Left ventricle myocardium inferior (tissue), 1 donor: ENCODE results near the gene ACADVL. TPM values are rescaled to one million over a fixed set of nuclear protein-coding genes. Genes with fewer than 3 reads are reported as not detected.

Source experiments
- DNase-seq: peaks from one replicate; pipeline ENCODE4 v3.0.0-alpha.2; 2020
- H3K27ac ChIP-seq: fragments of 200-600 bp; replicated peaks from 2 replicates; pipeline ENCODE4 v1.8.0; 2021
- H3K27me3 ChIP-seq: fragments of 200-600 bp; 2 replicates; pipeline ENCODE4 v1.8.0; 2021; ENCODE audit warnings: low read depth
- H3K36me3 ChIP-seq: fragments of 200-600 bp; 2 replicates; pipeline ENCODE4 v1.8.0; 2021
- H3K4me1 ChIP-seq: fragments of 200-600 bp; 2 replicates; pipeline ENCODE4 v1.8.0; 2021
- H3K4me3 ChIP-seq: fragments of 200-600 bp; 2 replicates; pipeline ENCODE4 v1.8.0; 2021; ENCODE audit warnings: mild to moderate bottlenecking, moderate library complexity
- H3K9me3 ChIP-seq: fragments of 200-600 bp; replicated peaks from 2 replicates; pipeline ENCODE4 v1.8.0; 2021
- CTCF ChIP-seq: fragments of 200-600 bp; IDR thresholded peaks from 2 replicates; pipeline ENCODE4 v1.8.0; 2021; ENCODE audit warnings: antibody characterized with exemption, mild to moderate bottlenecking, borderline replicate concordance
- intact Hi-C: fragments of 100-400 bp; cut with micrococcal nuclease; formaldehyde crosslinking; loops from one replicate; pipeline ENCODE4 v1.11.0; 2022
- total RNA-seq: library from RNA; stranded (reverse); fragmentation: NEBNext Ultra II Directional; extraction: Animal tissue kit (Norgen Biotek cat#: 25700); gene quantifications from one replicate; pipeline ENCODE4 v1.2.1, GENCODE V29; 2021
- donor health status: DM: no; HTN: yes; CAD: no; lungs with severe emphysema.

The ACADVL gene
- total RNA-seq, 1 donor from 2014 or later: 1,845 TPM

GRCh38 chr17:7239091-7240027 lies 19.6 kb downstream of the ACADVL start, which contains the start of gene PHF23:
TSS of gene PHF23 (minus strand) at chr17:7239457. CDS start at chr17:7239279, 178 bp downstream.
- Histone ChIP-seq H3K9me3 (no peaks in the 10 kb centered on the region), H3K27me3 (no peaks in the 10 kb centered on the region), H3K4me3 (peak within 1 kb of the TSS; percentile 97), H3K36me3 (peaks cover 41% of the 10 kb centered on the region), H3K4me1 (peaks cover 73% of the 10 kb centered on the region), H3K27ac (peak within 1 kb of the TSS; percentile 99)
- peak; percentile 99 for DNase-seq
- intact Hi-C loops: no loop called here
- no peak for TF ChIP-seq CTCF

- TF ChIP-seq CTCF: no peak
- no peaks in the 10 kb centered on the region for H3K9me3 ChIP-seq
- H3K27ac ChIP-seq: peak overlapping the region; percentile 99
- no peaks in the 10 kb centered on the region for H3K27me3 ChIP-seq
- H3K4me3 ChIP-seq: peak overlapping the region; percentile 97
- H3K36me3 ChIP-seq: peaks cover 47% of the 10 kb centered on the region
- peaks cover 63% of the 10 kb centered on the region for H3K4me1 ChIP-seq
- DNase-seq: no peak
- intact Hi-C loops: no loop called here
These were observed 20.6 kb downstream of the ACADVL start for GRCh38 chr17:7240375-7240774.

GRCh38 chr17:7241090-7241733 lies 21.5 kb downstream of the ACADVL start:
- intact Hi-C loops: no loop called here
- no peaks in the 10 kb centered on the region for H3K9me3 ChIP-seq
- H3K27ac ChIP-seq: peak overlapping the region; percentile 99
- no peaks in the 10 kb centered on the region for H3K27me3 ChIP-seq
- H3K4me3 ChIP-seq: peak overlapping the region; percentile 97
- peaks cover 47% of the 10 kb centered on the region for H3K36me3 ChIP-seq
- no peak for TF ChIP-seq CTCF
- no peak for DNase-seq
- peaks cover 57% of the 10 kb centered on the region for H3K4me1 ChIP-seq

- peak within 1 kb of the TSS; percentile 99 for H3K27ac ChIP-seq
- H3K4me1 ChIP-seq: peaks cover 52% of the 10 kb centered on the region
- DNase-seq: peak; percentile 95
- H3K4me3 ChIP-seq: peak within 1 kb of the TSS; percentile 97
- TF ChIP-seq CTCF: no peak
- no peaks in the 10 kb centered on the region for H3K9me3 ChIP-seq
- intact Hi-C loops: no loop called here
- no peaks in the 10 kb centered on the region for H3K27me3 ChIP-seq
- H3K36me3 ChIP-seq: peaks cover 47% of the 10 kb centered on the region
These were observed 22.3 kb downstream of the ACADVL start, which contains the start of gene GABARAP for GRCh38 chr17:7241783-7242716. TSS of gene GABARAP (minus strand) at chr17:7242449. CDS start at chr17:7242330, 119 bp downstream.
